HG03097 (cell line): ENCODE data around the gene ROM1.
"Not testable (repeated sequence)": the region's sequence is repeated elsewhere in the genome, so short reads cannot be mapped to it uniquely, and the experiment has no call there.

Experiments
- ATAC-seq: cut with Tn5 transposase; IDR thresholded peaks from one replicate; pipeline ENCODE4 v1.9.1; 2021; ENCODE audit not compliant: unreplicated experiment, low FRiP score

Gene ROM1

GRCh38 chr11:62646825-62647608, 34.0 kb downstream of the ROM1 start:
- peak; percentile 7 for ATAC-seq

- no peak for ATAC-seq
These were observed 34.5 kb downstream of the ROM1 start for GRCh38 chr11:62647609-62648005.

GRCh38 chr11:62648185-62648966, 35.3 kb downstream of the ROM1 start:
- no peak for ATAC-seq

GRCh38 chr11:62648967-62649364, 35.9 kb downstream of the ROM1 start:
- ATAC-seq, result no peak

GRCh38 chr11:62649486-62649885, 36.4 kb downstream of the ROM1 start:
- no peak for ATAC-seq

GRCh38 chr11:62650283-62650682, 37.2 kb downstream of the ROM1 start:
- not testable (repeated sequence) for ATAC-seq

GRCh38 chr11:62652161-62653006, 39.3 kb downstream of the ROM1 start:
- no peak for ATAC-seq

- ATAC-seq, result no peak
These were observed 41.2 kb downstream of the ROM1 start for GRCh38 chr11:62654297-62654696.

- ATAC-seq, result no peak
These were observed 43.9 kb downstream of the ROM1 start for GRCh38 chr11:62656796-62657429.

- peak; percentile 16 for ATAC-seq
These were observed 51.5 kb downstream of the ROM1 start for GRCh38 chr11:62664405-62665074.
